Measurements from ENCODE around the gene PLIN4.
"Not testable (repeated sequence)": the region's sequence is repeated elsewhere in the genome, so short reads cannot be mapped to it uniquely, and the experiment has no call there.

PLIN4 gene, protein sequence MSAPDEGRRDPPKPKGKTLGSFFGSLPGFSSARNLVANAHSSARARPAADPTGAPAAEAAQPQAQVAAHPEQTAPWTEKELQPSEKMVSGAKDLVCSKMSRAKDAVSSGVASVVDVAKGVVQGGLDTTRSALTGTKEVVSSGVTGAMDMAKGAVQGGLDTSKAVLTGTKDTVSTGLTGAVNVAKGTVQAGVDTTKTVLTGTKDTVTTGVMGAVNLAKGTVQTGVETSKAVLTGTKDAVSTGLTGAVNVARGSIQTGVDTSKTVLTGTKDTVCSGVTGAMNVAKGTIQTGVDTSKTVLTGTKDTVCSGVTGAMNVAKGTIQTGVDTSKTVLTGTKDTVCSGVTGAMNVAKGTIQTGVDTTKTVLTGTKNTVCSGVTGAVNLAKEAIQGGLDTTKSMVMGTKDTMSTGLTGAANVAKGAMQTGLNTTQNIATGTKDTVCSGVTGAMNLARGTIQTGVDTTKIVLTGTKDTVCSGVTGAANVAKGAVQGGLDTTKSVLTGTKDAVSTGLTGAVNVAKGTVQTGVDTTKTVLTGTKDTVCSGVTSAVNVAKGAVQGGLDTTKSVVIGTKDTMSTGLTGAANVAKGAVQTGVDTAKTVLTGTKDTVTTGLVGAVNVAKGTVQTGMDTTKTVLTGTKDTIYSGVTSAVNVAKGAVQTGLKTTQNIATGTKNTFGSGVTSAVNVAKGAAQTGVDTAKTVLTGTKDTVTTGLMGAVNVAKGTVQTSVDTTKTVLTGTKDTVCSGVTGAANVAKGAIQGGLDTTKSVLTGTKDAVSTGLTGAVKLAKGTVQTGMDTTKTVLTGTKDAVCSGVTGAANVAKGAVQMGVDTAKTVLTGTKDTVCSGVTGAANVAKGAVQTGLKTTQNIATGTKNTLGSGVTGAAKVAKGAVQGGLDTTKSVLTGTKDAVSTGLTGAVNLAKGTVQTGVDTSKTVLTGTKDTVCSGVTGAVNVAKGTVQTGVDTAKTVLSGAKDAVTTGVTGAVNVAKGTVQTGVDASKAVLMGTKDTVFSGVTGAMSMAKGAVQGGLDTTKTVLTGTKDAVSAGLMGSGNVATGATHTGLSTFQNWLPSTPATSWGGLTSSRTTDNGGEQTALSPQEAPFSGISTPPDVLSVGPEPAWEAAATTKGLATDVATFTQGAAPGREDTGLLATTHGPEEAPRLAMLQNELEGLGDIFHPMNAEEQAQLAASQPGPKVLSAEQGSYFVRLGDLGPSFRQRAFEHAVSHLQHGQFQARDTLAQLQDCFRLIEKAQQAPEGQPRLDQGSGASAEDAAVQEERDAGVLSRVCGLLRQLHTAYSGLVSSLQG (N-terminal part only)

DNA sequence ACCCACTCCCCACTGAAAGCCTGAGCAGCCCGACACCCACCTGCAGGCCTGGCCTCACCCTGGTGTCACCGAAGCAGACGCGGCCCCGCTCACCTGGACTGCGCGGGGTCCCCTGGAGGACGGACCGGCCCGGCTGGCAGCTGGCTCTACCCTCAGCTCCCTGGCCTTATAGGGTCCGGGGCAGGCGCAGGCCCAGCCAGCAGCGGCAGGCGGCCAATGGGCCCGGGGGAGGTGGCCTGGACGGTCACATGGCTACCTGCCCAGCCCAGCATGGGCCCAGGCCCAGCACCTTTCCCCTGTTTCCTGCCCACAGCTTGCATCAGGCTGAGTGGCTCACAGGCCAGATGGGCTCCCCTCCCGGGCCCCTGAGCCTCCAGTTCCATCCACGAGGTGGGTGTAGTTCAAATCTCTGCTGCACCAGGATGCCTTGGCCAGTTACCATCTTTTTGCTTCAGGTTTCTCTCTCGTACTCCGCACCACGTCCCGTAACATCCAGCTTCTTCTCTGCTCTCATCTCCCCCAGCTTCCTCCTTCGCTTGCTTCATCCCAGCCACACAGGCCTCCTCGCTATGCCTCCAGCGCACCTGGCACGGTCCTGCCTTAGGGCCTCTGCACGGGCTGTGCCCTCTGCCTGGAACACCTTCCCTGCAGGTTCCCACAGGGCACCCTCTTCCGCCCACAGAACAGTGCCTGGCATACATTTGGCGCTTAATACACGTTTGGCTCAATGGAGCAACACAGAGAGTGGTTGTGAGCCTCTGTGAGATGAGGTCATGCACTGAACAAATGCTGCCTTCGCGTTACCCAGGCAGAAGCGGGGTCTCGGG is at the start of gene PLIN4:
Gene PLIN4 (minus strand): TSS at position 142 of the 827 bp plus-strand sequence. CDS start 214 bp downstream, outside the sequence.
- no peak for DNase-seq

DNA sequence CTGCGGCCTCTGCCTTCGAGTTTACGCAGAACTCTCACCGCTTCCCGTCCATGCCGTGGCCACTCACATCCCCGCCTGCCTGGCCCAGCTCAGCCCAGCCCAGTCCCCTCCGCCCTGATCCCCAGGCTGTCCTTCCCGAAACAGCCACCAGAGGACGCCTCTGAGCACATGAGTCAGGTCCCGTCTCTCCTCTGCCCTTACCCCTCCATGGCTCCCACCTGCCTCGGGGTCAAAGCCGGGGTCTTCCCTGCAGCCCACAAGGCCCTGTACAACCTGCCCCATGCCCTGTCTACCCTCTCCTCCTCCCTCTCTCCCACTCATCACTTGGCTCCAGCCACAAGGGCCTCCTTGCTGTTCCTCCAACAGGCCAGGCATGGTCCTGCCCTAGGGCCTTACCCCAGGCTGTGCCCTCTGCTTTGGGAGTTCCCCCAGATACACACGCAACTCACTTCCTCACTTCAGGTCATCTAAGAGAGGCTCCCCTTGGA is 49.3 kb upstream of the PLIN4 start:
- peak; percentile 56 to 58 for DNase-seq

DNA sequence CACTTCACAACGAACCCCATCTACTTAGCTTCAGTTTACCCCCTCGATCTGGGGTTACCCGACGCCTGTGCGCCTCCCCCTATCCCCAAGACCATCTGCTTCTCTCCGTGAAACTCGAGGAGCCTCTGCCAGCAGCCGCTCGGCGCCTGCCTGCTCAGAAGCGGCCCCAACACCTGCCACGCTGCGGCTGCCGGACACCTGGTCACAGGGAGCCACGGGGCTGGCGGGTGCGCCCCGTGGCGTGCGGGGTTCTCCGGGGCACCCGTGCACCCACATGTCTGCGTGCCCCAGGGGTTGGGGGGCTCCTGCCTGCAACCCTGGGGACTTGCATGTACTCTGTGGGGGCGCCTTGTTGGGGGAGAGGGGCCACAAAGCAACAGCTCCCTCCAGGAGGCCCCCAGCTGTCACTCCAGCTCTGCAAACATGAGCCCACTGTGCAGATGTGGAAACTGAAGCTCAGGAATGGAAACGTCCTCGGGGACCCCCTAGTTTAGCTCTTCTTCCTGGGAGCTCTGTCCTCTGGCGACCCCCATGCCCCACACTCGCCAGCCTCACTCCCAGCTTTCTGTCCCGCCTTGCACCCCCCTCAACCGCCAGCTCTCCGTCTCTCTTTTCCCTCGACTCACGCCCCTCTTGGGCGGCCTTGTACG is 48.2 kb upstream of the PLIN4 start:
- DNase-seq = no peak

DNA sequence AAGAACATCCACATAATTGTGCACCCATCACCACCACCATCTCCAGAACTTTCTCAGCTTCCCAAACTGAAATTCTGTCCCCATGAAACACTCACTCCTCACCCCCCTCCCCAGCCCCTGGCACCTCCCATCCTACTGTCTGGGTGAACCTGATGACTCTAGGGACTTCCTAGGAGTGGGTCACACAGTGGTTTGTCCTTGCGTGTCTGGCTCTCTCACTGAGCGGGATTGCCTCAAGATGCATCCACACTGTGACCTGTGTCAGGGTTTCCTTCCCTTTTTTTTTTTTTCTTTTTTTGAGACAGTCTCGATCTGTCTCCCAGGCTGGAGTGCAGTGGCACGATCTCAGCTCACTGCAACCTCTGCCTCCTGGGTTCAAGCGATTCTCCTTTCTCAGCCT is 45.3 kb upstream of the PLIN4 start:
- not testable (repeated sequence) for DNase-seq

DNA sequence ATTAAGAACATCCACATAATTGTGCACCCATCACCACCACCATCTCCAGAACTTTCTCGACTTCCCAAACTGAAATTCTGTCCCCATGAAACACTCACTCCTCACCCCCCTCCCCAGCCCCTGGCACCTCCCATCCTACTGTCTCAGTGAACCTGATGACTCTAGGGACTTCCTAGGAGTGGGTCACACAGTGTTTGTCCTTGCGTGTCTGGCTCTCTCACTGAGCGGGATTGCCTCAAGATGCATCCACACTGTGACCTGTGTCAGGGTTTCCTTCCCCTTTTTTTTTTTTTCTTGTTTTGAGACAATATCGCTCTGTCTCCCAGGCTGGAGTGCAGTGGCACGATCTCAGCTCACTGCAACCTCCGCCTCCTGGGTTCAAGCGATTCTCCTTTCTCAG is 43.8 kb upstream of the PLIN4 start:
- DNase-seq = not testable (repeated sequence)

DNA sequence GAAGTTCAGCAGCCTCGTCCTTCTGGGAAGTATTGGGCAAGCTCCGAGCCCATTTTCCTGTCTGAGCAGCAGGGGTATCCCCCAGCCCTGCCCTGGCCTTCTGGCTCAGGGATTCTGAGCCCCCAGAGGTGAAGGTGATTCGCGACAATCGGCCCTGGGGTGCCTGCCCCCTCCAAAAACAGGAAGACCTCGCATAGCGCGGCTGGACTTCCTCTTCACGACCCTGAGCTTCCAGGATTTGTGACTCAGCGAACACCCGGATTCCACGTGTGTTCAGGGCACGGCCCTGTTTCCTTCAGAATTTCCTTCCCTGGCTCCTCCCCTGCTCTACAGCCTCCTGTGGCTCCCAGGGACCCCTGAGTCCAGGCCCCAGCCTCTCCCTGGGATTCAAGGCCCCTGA is 41.3 kb upstream of the PLIN4 start, which contains the start of gene SEMA6B:
Gene SEMA6B (minus strand): TSS at position 116 of the 400 bp plus-strand sequence. CDS start 1,227 bp downstream, outside the sequence.
- DNase-seq = no peak

DNA sequence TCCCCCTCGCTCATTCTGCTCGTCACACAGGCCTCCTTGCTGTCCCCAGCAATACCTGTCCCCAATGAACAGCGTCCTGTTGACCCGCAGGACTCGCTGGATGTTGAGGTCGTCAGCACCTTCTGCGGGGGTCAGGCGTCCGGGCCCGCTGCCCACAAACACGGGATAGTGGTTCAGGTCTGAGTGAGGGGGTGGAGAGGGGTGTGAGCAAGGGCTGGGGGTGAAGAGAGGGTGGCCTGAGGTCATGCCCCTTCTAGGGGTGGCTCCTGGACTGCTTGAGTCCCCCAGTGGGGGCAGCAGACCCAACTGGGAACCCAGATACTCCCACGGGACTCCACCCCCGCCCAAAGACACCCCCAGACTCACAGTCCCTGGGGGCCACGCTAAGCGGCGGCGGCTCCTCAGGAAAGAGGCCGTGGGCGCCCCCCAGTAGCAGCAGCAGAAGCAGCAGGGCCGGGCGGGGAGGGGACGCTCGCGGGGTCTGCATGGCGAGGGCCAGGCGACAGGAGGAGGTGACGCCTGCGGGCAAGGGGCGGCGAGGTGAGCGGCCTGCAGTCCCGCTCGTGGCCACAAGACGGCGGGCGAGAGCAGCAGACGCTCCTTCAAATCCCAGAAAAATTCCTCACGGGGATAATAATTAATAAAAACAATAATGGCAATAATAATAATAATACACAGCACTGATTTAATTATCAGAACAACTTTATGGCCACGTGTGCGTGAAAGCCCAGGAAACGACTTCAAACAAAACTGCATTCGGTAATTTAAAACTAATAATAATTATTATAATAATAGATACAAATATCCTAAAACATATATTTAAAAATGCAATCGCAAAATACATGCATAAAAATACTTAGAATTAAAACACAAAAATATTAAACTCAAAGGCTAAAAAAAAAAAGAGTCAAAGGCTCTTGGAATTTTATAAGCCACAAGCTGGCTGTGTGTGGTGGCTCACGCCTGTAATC is 40.0 kb upstream of the PLIN4 start:
- peak in 1 of 2 experiments; percentile 22 for DNase-seq

DNA sequence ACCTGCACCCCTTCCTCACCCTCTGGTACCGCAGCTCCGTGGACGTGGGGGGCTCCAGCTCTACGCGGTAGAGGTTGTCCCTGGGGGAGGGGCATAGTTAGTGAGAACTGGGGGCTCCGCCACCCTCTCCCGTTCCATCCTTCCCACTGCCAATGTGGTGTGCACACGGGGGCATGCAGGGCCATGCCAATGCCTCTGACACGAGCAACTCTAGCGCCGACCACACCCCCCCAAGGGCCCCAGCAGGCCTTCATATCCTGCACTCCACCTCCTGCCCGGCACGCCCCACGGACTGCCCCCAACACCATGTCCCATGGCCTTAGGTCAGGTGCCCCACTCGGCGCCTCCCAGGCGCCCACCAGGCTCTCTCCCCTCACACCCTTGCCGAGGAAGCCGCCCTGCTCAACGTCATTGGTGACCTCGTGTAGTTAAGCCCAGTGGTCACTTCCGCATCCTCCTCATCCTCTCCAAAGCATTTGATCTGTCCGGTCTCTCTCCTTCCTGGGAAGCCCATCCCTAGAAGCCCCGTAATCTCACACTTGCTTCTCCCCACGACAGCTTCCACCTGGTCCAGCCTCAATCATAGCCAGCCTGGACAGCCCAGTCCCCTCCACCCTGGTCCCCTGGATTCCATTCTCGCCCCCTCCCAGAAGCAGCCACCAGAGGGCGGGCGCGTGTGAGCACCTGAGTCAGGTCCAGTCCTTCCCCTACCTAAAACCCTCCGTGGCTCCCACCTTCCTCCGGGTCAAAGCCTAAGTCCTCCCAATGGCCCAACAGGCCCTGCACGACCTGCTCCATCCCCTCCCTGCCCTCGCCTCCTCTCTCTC is 39.1 kb upstream of the PLIN4 start:
- DNase-seq = no peak

DNA sequence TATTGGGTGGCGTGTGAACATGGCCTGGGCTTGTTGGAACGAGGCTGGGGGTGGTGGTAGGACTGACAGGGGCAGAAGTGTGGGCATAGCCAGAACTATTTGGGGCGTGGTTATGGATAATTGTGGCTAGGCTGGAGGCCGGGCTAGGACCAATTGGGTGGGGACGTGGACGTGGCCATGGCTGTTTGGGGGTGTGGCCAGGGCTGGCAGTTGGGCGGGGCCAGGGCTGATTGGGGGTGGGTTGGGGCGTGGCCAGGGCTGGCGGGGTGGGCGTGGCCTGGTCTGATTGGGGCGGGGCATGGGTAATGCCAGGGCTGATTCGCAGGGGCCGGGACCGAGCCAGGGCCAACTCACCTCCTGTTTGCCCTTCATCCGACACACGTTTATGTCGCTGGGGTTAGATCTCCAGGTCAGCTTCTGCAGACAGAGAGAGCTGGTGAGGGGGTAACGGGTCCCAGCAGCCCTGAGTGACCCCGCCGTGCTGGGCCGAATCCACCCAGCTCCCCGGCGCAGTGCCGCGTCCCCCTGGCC is 38.4 kb upstream of the PLIN4 start:
- DNase-seq = no peak

DNA sequence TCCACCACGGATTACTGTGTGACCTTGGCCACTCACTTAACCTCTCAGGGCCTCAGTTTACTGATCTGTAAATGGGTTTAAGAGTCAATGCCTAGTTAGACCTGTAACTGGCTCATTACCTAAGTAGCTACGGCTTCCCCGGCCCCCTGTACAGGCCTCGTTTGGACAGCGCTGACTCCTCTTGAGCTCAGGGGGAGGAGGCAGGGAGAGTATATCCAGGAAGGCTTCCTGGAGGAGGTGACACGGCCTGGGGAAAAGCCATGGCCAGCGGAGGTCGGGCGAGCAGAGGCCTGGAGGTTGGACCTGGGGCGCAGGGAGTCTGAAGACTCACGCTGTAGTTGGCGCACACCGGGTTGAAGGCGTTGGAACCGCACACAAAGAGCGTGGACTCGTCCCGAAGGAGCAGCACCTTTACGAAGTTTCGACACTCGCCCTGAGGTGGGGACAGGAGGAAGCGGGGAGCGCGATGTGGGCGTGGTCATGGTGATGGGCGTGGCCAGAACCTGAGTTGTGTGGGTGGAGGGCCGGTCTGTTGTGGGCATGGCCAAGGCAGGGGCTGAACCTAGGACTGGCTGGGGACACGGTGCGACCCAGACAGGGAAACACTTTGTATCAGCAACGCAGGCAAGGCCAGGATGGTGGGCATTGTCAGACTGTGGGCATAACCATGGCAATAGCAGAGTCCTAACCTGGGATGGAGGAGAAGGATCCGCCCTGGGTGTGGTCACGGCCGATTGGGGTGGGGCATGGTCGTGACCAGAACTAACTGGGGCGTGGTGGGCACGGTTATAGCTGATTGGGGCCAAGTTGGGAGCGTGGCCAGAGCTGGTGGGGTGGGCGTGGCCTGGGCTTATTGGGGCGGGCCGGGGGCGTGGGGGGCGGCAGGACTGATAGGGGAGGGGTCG is 37.6 kb upstream of the PLIN4 start:
- DNase-seq = no peak

DNA sequence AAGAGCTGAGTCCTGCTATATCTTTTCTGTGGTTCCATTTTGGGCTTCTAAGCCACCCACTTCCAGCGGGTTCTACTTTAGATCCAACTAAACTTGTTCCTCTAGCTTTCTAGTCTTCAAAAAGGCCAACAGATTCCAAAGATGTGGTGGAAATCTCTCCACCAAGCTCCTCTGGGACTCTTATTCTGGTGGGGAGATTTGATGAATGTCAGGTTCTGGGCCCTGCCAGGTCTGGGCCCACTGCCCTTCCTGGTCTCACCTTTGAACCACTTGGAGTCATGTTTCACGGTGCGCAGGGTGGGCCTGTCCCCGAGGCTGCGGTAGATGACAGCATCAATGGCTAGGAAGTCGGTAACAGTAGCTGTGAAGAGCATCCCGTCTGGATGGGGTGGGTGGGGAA is 36.4 kb upstream of the PLIN4 start:
- no peak for DNase-seq

DNA sequence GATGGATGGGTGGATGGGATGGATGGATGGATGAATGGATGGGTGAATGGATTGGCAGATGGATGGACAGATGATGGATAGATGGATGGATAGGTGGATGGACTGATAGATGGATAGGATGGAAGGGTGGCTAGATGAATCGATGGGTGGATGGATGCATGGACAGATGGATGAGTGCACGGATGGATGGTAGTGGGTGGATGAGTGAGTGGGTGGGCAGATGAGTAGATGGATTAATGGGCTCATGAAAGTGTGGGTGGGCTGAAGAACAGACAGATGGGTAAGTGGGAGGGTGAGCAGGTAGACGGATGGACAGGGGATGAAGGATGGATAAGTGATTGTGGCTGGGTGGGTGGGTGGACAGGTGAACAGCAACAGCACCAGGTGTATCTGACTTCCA is 35.5 kb upstream of the PLIN4 start:
- no peak for DNase-seq

DNA sequence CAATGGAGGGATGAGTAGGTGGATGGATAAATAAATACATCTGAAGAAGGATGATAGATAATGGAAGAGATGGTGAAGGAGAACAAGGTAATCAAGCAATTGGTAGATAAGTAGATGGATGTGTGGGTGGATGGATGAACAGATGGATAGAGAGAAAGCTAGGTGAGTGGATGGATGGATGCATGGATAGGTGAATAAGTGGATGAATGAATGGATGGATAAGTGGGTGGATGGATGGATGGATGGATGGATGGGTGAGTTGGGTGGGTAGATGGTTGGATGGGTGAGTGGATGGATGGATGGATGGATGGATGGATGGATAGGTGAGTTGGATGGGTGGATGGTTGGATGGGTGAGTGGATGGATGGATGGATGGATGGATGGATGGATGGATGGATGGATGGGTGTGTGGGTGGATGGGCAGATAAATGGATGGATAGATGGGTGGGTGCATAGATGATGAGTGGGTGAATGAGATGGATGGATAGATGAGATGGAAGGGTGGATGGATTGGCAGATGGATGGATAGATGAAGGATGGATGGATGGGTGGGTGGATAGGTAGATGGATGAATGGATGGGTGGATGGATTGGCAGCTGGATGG is 34.9 kb upstream of the PLIN4 start:
- DNase-seq = no peak

DNA sequence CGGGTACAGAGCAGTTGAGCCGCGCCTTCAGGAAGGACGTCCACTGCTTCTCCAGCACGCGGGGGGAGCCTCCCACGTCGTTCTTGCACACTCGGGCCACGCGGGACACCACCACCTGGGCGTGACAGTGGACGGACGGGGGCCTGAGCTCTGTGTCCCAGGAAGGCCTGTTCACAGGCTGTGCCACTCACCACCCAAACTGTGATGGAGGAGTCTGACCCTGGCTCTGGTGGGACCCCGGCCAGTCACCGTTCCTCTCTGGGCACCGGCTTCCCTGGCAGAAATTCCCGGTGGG is 34.2 kb upstream of the PLIN4 start:
- no peak for DNase-seq

DNA sequence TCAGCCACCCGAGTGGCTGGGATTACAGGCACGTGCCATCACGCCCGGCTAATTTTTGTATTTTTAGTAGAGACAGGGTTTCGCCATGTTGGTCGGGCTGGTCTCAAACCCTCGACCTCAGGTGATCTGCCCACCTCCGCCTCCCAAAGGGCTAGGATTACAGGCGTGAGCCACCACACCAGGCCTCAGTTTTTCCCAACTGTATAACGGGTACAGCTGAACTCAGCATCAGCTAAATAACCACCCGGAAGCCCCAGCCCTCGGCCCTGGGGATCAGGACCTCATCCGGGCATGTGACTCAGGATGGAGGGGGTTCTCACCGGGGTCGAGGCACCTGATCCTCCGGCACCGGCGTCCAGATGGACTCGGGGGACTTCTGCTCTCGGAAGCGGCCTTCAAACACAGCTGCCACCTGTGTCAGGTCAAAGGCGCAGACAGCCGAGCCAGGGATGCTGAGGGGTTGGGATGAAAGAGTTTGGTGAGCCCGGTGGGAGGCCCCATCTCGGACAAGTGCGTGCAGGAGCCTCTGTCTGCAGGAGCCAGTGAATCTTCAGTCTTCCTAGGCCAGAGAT is 32.3 kb upstream of the PLIN4 start:
- no peak for DNase-seq

DNA sequence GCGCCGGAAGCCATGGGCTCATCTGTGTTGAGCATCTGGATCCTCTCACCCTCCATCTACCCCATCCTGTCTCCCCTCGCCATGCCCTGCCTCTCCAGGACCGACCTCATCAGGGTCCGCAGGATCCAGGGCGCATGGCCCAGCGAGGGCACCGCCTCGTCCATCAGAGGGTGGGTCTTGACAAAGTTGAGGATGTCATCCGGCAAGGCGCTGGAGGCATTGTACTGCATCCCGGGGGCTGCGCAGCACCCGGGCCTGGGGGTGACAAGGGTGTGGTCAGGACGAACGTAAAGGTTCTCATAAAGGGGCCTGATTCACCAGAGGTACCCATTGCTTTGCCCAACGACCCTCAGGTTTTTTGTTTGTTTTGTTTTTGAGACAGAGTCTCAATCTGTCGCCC is 31.7 kb upstream of the PLIN4 start:
- DNase-seq = no peak

DNA sequence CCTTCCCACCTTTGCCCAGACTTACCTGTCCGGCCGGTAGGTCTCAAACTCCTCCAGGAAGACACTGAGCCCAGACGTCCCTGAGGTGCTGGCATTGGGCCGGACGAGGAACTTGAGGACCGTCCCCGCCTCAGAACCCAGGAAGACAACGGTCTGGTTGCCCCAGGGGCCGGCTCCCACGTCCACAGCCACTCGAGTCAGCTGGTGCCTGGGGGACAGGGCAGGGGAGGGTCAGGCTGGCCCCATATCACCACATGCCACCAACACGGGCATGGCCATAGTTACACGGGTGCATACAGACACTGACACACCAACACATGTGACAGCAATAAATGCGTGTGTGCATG is 29.9 kb upstream of the PLIN4 start:
- DNase-seq = no peak

All from activated CD4-positive, alpha-beta T cell treated with anti-CD3 and anti-CD28 coated beads, Interleukin-2, amount 50 U/mL, for 4 hours (primary cell).